Measurements from ENCODE around the gene MESP1.
"Not testable (repeated sequence)": the region's sequence is repeated elsewhere in the genome, so short reads cannot be mapped to it uniquely, and the experiment has no call there.

MESP1 gene

GRCh38 chr15:89750560-89751542 is at the start of gene MESP1:
Gene MESP1, minus strand, starts transcription at chr15:89751249. Its CDS starts 18 bp downstream, at chr15:89751231.
- peak; percentile 87 to 92 for DNase-seq

GRCh38 chr15:89799918-89800498 is 49.0 kb upstream of the MESP1 start:
- DNase-seq, result no peak

- DNase-seq, result no peak
These were observed 48.2 kb upstream of the MESP1 start for GRCh38 chr15:89799011-89799911.

GRCh38 chr15:89797678-89798201 is 46.7 kb upstream of the MESP1 start:
- no peak for DNase-seq

GRCh38 chr15:89795996-89796395 is 44.9 kb upstream of the MESP1 start:
- DNase-seq, result no peak

- no peak for DNase-seq
These were observed 43.7 kb upstream of the MESP1 start for GRCh38 chr15:89794627-89795241.

- DNase-seq, result no peak
These were observed 41.2 kb upstream of the MESP1 start for GRCh38 chr15:89792106-89792805.

- DNase-seq, result no peak
These were observed 39.6 kb upstream of the MESP1 start for GRCh38 chr15:89790661-89791060.

GRCh38 chr15:89790206-89790605 is 39.2 kb upstream of the MESP1 start:
- DNase-seq, result no peak

GRCh38 chr15:89788585-89788984 is 37.5 kb upstream of the MESP1 start:
- DNase-seq, result not testable (repeated sequence)

GRCh38 chr15:89787944-89788343 is 36.9 kb upstream of the MESP1 start:
- no peak for DNase-seq

GRCh38 chr15:89785774-89786140 is 34.7 kb upstream of the MESP1 start:
- DNase-seq, result no peak

GRCh38 chr15:89785064-89785773 is 34.2 kb upstream of the MESP1 start:
- DNase-seq, result no peak

- DNase-seq, result no peak
These were observed 33.6 kb upstream of the MESP1 start for GRCh38 chr15:89784686-89784960.

GRCh38 chr15:89783861-89784685 is 33.0 kb upstream of the MESP1 start:
- DNase-seq, result no peak

- DNase-seq, result no peak
These were observed 32.2 kb upstream of the MESP1 start for GRCh38 chr15:89783111-89783860.

- not testable (repeated sequence) for DNase-seq
These were observed 31.5 kb upstream of the MESP1 start for GRCh38 chr15:89782619-89782950.

GRCh38 chr15:89781891-89782618 is 31.0 kb upstream of the MESP1 start:
- DNase-seq, result no peak

- DNase-seq, result peak; percentile 38 to 47
These were observed 30.0 kb upstream of the MESP1 start for GRCh38 chr15:89781055-89781454.
